LNCaP clone FGC (cell line): ENCODE data around the gene SLC46A3.
"Not testable (repeated sequence)": the region's sequence is repeated elsewhere in the genome, so short reads cannot be mapped to it uniquely, and the experiment has no call there.

Source experiments
- DNase-seq: peaks from one replicate; pipeline ENCODE4 v3.0.0-alpha.2; 2011; ENCODE audit warnings: low read depth
- H3K4me3 ChIP-seq: 2 replicates; pipeline ENCODE4 v1.5.1; 2011; ENCODE audit warnings: mild to moderate bottlenecking, low read depth, low read length, control low read depth
- CTCF ChIP-seq: IDR thresholded peaks from 2 replicates; pipeline ENCODE4 v1.5.1; 2012; ENCODE audit warnings: mild to moderate bottlenecking; ENCODE audit not compliant: control insufficient read depth, insufficient read depth; ENCODE audit errors: extremely low read depth

SLC46A3 gene

GRCh38 chr13:28705461-28706083 is 13.2 kb downstream of the SLC46A3 start:
- H3K4me3 ChIP-seq: no peak overlapping the region
- no peak for TF ChIP-seq CTCF
- no peak for DNase-seq

DNA sequence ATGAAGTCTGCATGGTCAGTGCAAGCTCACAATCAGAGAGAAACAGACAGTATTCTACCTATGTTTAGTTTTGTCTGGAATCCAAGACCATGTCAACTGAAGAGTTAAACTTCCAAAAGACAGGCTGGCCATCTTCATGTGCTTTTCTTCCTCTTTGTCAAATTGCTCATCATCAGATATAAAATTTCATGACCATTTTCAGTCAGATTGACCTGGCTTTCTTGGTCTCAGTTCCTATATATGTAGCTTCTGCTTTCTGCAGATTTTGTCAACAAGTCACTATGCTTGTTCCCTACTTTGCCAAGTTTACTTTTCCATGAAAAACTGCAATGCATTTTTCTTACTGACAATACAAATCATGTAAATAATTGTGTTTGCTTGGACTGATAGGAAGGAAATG is 13.9 kb downstream of the SLC46A3 start:
- DNase-seq: no peak
- TF ChIP-seq CTCF: no peak
- no peak overlapping the region for H3K4me3 ChIP-seq

- no peak for TF ChIP-seq CTCF
- DNase-seq: no peak
- no peak overlapping the region for H3K4me3 ChIP-seq
Measured at GRCh38 chr13:28704282-28704681, 14.5 kb downstream of the SLC46A3 start.

GRCh38 chr13:28699246-28699645 is 19.5 kb downstream of the SLC46A3 start:
- no peak for DNase-seq
- no peak overlapping the region for H3K4me3 ChIP-seq
- no peak for TF ChIP-seq CTCF

DNA sequence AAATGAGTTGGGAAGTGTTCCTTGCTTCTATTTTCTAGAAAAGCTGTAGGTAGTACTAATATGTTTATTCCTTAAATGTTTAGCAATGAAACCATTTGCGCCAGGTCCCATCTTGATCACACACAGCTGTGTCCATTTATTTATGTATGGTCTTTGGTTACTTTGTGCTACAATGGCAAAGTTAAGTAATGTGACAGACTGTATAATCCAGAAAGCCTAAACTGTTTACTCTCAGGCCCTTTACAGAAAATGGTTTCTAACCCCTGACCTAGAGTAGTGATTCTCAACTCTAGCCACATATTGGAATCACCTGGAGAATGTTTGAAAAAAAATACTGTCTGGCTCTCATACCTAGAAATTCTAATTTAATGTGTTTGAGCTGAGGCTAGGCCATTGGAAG is 21.3 kb downstream of the SLC46A3 start:
- H3K4me3 ChIP-seq: no peak overlapping the region
- no peak for DNase-seq
- TF ChIP-seq CTCF: no peak

GRCh38 chr13:28693605-28694491 is 24.9 kb downstream of the SLC46A3 start:
- DNase-seq, H3K4me3 ChIP-seq: not testable (repeated sequence)

DNA sequence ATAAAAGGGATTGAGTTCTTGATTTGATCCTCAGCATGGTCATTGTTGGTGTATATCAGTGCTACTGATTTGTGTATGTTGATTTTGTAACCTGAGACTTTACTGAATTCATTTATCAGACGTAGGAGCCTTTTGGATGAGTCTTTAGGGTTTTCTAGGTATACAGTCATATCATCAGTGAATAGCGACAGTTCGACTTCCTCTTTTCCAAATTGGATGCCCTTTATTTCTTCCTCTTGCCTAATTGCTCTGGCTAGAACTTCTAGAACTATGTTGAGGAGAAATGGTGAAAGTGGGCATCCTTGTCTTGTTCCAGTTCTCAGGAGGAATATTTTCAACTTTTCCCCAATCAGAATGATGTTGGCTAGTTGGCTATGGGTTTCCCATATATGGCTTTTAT is 32.9 kb downstream of the SLC46A3 start:
- DNase-seq: no peak
- TF ChIP-seq CTCF: no peak
- no peak overlapping the region for H3K4me3 ChIP-seq
